ENCODE data around the gene NFYC.

Gene NFYC

DNA sequence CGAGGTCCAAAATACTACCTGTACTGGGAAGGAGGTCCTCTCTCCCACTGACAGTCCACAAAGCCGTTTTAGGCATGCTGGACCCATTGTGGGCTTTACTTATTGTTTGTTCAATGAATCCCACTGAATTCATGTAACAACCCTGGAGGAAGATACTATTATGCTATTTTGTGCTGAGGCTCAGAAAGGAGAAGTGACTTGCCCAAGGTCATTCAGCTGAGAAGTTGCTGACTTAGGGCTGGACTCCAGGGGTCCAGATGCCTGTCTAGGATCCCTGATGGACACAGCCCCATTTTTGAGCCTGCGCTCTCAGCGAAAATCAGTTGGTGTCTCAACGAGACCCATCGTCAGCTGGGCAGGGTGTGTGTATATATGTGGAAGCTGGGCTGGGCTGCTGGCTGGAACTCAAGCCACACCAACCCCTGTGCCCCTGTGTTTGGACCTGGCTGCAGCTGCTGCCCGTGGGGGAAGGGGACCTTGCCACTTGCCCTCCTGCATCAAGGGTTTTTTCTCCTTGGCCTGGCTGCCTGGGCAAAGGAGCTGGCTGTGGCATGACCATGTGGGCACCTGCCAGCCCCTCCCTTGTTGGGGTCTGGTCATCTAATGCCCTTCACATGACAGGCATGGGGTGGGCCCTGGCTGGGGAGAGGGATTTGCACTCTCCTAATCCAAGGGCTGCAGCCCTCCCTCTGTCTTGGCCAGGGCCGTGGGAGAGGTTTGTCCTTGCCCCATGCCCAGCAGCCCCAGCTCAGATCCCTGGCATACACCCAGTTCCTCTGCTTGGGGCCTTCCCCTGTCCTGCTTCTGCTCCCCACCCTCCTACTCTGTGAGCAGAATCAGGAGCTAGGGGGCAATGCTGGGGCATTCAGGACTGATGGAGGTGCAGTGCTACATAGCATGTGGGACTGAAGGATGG lies 107.1 kb downstream of the NFYC start:
- no peak for DNase-seq

DNA sequence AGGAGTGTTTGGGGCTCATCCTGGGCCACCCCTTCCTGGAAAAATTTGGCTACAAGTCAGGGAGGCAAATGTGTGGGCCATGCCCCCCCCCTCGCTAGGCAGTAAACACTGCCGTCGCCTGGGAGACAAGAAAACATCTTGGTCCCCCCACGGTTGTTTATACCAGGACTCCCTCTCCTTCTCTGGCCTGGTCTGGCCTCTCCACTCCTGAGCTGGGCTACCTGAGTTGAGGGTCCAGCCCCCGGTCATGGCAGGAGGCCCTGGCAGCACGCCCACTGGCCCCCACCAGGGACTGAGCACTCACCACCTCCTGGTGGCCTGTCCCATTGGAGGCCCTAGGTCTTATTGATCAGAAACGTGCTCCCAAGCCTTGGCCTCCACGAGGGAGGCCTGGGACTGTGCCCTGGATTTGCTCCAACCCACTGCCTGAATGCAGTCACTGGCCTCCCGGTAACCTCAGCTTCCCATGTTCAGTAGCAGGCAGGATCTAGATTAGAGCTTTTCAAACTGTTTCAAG lies 107.9 kb downstream of the NFYC start:
- no peak for DNase-seq

DNA sequence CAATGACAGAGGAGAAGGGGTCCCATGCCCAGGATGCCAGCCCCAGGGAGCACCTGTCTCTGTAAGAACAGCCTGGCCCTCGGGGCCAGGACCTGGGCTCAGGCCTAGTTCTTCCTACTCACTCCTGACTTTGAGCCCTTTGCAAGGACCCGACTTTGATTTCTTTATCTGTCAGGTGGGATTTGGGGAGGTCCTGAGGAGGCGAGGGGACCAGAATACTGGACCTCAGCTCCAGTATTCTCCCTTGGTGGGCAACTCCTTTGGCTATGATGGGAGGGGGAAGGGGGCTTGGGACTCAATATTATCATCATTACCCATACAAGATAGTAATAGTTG lies 110.2 kb downstream of the NFYC start:
- DNase-seq, result no peak

DNA sequence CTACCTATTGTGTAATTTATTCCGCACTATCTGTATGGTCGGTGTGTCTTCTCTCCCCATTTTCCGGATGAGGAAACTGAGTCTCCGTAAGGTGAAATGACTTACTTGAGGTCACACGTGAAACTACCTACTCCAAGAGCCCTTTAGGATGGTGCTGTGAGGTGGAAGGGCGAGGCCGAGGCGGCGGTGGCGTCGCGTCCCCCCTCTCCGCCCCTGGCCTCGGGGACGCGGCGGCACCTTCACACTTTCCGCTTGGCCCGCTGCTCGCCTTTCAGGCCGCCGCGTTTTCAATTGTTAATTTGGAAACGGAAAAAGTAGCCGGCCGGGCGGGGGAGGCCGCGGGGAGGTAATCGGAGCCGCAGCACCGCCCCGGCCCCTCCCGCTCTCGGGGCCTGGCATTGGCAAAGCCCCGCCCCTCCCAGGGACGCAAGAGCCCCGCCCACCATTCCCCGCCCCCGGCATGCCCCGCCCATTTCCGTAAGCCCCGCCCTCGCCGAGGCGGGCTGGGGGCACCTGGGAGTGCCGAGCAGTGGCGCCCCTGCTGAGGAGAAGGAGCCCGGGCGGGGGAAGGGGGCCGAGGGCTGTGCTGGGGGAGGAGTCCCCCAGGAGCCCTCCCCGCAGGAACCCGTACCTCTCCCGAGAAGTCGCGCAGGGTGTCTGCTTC lies 110.7 kb downstream of the NFYC start:
- DNase-seq, result no peak

DNA sequence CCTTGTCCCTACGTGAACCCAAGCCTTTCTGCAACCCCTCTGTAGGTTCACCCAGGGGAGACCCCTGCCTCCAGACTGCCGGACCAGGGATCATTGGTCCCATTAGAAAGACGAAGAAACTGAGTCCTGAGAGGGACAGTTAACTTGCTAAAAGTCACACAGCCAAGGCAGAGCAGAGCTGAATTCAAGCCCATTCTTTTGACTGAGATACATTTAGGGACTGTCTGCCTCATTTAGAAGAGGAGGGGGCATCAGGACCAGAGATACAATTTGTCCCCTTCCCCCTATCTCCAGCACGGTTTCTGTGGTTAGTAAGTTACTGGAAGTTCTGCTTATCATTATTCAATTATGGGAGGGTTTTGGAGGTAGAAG lies 111.2 kb downstream of the NFYC start:
- DNase-seq, result no peak

DNA sequence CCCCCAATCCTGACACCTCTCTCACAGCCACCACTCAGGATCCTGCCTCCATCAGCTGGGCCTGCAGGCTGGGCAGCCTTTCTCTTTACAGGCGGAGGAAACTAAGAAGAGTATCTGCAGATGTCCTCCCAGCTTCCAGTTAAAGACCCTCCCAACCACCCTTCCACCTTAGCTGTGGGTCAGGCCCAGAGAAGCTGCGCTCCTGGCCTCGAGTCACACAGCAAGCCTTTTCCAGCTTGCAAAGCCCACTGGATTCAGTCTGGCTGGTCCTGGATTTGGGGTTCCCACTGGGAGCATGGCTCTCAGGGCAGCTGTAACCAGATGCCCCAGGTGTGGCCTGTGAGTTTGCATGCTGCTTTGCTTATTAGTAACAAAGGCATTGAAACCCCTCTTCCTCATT lies 111.9 kb downstream of the NFYC start:
- DNase-seq, result no peak

DNA sequence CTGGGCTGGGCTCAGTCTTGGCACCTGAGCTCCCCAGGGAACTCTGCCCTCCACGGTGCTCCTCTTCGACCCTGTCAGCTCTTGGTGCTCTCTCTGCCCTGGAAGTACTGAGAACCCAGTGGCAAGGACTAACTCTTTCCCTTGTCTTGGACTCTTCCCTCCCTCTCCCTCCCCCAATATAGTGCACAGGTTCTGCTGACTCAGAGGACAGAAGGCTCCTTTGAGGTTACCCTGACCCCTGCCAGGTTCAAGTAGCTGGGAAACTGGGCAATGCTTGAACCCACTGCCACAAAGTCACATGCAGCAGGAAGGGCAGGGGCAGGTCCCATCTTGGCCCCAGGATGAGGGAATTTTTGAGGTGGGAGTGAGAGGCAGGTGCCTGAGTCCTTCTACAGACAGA lies 112.4 kb downstream of the NFYC start:
- no peak for DNase-seq

DNA sequence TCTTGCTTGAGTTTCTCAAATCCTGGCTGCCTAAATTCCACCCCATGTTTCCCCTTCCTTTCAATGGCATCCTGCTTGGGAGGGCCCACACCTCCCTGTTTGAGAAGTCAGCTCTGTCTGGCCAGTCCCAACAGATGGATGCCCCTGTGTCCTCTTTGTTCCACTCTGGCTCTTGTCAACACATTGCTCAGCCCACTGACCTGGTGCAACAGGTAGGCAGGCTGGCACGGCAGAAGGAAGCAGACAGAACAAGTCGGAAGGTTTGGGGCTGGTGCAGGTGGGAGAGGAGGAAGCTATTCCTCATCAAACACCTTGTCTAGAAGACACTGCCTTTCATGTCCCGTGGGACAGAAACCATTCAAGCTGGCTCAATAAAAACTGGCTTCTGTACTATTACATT lies 114.7 kb downstream of the NFYC start:
- no peak for DNase-seq

DNA sequence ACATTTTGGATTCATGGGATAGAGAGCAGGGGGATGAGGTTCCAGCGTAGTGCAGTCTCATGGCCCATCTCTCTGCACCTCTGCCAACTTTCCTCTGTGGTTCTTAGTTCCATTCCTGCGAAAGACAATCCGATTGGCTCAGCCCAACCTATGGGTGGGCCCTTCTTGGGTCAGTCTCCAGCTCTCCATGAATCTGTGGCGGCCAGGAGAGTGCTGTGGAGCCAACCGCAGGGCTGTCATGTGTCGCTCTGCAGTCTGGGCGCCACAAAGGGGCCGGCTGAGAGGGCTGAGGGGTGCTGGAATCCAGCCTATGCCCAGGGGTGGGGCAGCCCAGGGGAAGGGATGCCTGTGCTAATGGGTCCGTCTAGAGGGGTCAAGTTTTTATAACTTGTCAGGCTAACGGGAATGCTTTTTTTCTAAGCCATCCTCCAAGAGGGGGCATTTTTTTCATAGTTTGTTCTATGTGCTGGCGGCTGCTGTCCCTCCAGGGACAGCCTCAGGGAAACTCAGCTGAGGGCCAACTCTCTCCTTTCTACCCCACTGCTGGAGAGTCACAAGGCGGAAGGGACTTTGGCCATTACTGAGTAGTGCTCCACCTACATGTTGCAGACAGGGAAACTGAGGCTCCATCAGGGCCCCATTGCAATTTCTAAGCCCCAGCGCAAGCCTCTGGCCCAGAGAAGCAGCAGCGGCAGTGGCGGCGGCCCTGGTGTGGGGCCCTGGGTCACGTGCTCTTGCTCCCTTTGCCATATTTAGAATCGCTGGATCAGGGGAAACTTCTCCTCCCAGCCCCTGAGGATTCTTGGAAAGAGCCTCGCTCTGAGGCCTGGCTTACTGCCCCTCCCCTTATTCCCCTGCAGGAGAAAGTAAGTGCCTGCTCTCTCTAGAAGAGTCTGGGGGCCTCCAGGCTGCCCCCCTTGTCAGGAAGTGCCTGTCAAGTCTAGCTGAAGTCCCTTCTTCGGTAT lies 115.5 kb downstream of the NFYC start:
- no peak for DNase-seq

DNA sequence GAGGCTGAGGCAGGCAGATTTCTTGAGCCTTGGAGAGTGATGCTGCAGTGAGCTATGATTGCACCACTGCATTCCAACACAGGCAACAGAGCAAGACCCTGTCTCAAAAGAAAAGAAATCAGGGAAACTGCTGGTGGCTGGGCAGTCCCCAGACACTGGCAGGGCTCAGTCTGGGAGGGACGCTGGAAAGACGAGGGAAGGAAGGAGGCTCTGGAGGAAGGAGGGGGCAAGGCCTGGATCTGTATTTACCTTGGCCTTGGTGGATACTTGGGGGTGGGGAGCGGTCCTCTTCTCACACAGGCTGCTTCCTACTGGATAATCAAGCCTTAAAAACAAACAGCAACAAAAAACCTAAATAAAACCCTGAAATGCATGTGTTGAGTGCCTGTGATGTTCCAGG lies 116.5 kb downstream of the NFYC start:
- no peak for DNase-seq

DNA sequence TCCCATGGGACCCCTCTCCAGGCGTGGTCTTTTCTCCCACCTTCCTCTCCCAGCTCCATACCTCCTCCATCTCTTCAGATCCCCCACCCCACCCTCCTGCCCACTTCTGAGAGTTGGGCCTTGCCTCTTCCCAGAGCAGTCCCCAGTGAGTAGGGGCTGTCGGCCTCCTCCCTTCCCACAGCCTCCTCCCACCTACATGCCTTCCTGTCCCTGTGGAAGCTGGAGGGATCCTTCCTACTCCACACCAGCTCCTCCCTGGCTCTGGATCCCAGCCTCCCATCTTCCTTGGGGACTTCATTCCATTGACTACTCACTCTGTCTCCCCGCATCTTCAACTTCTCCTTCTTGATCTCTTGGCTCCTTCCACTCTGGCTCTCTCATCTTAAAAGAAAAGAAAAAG lies 116.9 kb downstream of the NFYC start:
- DNase-seq, result no peak

DNA sequence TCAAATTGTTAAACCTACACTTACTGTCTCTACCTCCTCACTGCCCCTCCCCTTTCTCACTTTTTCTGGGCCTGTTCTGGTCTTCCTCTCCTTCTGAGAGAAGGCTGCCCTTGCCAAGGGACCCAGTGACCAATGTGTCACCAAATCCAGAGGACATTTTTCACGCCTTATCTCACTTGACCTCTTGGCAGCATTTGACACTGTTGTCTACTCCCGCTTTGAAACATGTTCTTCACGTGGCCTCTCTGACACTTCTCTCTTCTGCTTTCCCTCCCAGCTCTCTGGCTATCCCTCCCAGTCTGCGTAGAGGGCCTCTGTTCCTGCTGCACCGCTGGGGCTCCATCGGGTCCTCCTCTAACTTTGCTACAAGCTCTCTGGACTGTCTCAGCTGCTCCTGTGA lies 117.4 kb downstream of the NFYC start:
- no peak for DNase-seq

DNA sequence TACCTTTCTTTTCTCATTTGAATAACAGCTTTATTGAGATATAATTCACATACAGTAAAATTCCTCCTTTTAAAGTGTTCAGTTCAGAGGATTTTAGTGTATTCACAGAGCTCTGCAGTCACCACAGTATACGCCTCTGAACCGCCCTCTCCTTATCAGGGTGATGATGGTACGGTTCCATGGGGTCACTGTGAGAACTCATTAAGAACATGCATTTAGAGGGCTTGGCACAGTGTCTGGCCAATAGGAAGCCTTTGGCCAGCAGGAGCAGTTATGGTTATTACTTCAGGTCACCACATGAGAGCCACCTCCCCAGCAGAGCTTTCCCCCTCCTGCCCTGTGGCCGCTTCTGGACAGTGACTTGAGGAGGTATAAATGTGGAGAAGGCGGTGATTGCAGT lies 119.4 kb downstream of the NFYC start:
- DNase-seq, result no peak

DNA sequence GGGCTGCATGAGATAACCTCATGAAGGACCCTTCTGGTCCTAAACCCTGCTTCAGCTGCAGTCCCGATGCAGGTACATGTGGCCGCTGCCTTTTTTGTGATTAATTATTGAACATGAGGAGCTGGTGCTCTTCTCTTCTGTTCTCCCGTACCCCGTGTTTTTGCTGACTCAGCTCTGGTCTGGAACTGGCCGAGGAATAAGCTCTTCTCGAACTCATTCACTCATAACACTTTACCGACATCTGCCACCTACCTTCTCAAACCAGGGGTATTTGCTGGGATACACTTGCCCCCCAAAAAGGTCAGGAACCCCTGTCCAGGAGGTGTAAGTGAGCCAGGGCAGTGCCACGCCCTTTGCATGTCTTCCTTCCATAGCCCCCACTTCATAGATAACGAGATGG lies 123.9 kb downstream of the NFYC start:
- DNase-seq, result no peak

DNA sequence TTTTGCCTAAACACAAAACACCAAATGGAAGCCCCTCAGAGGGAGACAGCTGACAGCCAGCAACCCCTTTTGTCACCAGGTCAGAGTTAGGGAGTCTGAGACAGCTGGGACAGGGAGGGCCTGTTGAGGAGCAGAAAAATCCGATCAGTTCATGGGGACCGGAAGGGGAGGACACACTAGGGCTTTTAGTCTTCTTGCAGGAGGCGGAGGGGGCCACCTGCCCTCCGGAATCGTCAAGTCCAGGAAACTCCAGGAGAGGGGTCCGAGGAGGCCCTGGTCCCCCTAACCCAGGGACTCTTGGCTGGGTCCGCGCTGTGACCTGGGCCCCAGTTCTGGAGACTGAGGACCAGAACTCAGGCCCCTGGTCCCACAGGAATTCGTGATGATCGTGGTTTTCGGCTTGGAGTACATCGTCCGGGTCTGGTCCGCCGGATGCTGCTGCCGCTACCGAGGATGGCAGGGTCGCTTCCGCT lies 126.3 kb downstream of the NFYC start:
- no peak for DNase-seq

DNA sequence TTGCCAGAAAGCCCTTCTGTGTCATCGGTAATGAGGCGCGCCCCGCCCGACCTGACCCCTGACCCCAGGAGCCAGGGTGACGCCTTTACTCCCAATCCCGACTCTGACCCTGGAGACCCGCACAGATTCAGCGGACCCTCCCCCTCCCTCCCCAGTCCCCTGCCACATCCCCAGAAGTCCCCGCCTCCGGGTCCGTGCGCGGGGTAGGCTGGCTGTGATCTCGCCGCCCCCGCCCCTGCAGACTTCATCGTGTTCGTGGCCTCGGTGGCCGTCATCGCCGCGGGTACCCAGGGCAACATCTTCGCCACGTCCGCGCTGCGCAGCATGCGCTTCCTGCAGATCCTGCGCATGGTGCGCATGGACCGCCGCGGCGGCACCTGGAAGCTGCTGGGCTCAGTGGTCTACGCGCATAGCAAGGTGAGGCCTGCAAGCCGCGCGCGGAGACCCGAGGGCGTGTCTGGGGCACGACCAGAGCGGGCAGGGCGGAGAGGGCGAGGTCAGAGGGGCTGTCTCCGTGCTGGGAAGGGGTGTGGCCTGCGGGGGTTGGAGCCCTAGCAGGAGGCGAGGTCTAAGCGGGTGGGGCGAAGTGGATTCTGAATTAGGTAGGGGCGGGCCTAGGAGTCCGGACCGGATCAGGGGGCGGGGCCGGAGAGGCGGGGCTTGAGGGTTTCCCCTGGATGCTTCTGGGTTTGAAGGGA lies 126.9 kb downstream of the NFYC start:
- DNase-seq, result no peak

DNA sequence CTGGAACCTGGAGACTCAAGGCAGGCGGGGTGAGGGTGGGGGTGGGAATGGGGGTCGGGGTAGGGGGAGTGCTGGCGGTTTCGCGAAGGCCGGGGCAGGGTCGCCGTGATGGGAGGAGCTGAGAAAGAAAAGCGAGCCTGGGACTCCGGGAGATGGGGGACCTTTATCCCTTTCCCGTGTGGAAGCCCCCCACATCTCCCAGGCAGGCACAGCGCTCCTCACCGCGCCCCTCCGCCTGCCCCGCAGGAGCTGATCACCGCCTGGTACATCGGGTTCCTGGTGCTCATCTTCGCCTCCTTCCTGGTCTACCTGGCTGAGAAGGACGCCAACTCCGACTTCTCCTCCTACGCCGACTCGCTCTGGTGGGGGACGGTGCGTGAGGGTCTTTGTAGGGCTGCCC lies 127.6 kb downstream of the NFYC start:
- DNase-seq, result no peak

DNA sequence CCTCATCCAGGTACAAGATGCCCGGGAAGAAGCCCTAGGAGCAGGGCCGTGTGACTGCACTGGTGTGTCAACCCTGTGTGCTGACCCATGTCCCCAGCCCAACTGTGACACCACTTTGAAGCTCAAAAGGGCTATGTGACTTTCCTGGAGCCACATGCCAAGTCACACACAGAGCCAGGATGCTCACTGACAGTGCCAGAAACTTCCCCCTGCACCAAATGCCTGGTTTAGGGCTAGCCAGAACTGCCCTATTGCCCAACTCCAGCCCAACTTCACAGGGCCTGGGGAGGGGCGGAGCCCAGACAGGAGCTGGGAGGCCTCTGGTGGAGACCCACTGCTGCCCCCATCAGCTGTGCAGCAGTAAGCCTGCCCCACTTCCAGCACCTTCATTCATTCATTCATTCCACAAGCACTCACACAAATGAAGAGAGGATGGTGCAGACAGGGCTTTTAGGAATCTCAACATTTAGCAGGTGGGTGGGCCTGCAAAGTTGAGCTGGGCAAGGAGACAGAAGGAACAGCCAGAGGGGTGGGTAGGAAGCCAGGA lies 128.8 kb downstream of the NFYC start:
- DNase-seq, result no peak
